ENCODE measurements around the gene ARRB1. TPM values are rescaled to one million over a fixed set of nuclear protein-coding genes. Genes with fewer than 3 reads are reported as not detected.

Gene ARRB1
- total and polyA plus RNA-seq, 4 donors, result 3.3 to 21.2 (median 12.5) TPM

DNA sequence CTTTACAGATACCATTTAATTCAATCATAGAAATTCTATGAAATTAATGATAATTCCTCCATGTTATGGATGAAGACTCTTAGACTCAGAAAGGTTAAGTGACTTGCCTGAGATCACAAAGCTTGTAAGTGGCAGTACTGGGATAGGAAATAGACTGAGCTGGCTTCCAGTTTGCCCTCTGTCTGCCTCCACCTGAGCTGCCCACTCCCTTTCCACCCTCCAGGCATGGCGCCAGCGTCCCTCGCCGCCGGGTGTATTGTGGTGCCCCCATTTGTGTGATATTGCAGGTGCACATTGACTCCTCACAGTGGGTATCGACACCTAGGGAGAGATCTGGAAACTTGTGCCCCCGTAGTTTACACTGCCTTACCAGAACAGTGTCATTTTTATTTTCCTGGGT, 38.5 kb upstream of the ARRB1 start:
- DNase-seq (ENCODE audit: low spot score), result no peak
- Histone ChIP-seq H3K9ac (ENCODE audit: low read depth in 1 of 2, low read length in 2 of 2) (no peak overlapping the region), H3K4me3 (ENCODE audit: low read depth in 1 of 3, low read length in 3 of 3) (no peak overlapping the region), H3K27me3 (ENCODE audit: control insufficient read depth in 4 of 4, insufficient read depth in 4 of 4, low read length in 3 of 4) (no peaks in the 10 kb centered on the region), H3K27ac (ENCODE audit: low read depth in 1 of 2, low read length in 2 of 2) (no peak overlapping the region), H3K36me3 (ENCODE audit: control insufficient read depth in 4 of 4, insufficient read depth in 3 of 4, low read depth in 1 of 4, low read length in 3 of 4) (no peaks in the 10 kb centered on the region), H3K9me3 (ENCODE audit: control insufficient read depth in 4 of 4, low read length in 3 of 4) (no peaks in the 10 kb centered on the region), H3K4me1 (ENCODE audit: control insufficient read depth in 4 of 4, insufficient read depth in 4 of 4, low read length in 3 of 4) (peaks cover 0 to 5% (median 1%) of the 10 kb centered on the region in 4 donors)
- WGBS, result 84% methylated on average over 7 of the region's 7 CpGs
- TF ChIP-seq RAD21 (IDR thresholded peaks at IDR 0.05), result no peak
- no peak for TF ChIP-seq MAX (IDR thresholded peaks at IDR 0.05)
- TF ChIP-seq HNF4G (IDR thresholded peaks at IDR 0.05), result no peak
- TF ChIP-seq REST (IDR thresholded peaks at IDR 0.05), result no peak
- no peak for TF ChIP-seq NR2F2 (IDR thresholded peaks at IDR 0.05)
- TF ChIP-seq, protein P1, sequence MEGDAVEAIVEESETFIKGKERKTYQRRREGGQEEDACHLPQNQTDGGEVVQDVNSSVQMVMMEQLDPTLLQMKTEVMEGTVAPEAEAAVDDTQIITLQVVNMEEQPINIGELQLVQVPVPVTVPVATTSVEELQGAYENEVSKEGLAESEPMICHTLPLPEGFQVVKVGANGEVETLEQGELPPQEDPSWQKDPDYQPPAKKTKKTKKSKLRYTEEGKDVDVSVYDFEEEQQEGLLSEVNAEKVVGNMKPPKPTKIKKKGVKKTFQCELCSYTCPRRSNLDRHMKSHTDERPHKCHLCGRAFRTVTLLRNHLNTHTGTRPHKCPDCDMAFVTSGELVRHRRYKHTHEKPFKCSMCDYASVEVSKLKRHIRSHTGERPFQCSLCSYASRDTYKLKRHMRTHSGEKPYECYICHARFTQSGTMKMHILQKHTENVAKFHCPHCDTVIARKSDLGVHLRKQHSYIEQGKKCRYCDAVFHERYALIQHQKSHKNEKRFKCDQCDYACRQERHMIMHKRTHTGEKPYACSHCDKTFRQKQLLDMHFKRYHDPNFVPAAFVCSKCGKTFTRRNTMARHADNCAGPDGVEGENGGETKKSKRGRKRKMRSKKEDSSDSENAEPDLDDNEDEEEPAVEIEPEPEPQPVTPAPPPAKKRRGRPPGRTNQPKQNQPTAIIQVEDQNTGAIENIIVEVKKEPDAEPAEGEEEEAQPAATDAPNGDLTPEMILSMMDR (IDR thresholded peaks at IDR 0.05; ENCODE audit: low read depth, low read length, missing input control), result no peak

DNA sequence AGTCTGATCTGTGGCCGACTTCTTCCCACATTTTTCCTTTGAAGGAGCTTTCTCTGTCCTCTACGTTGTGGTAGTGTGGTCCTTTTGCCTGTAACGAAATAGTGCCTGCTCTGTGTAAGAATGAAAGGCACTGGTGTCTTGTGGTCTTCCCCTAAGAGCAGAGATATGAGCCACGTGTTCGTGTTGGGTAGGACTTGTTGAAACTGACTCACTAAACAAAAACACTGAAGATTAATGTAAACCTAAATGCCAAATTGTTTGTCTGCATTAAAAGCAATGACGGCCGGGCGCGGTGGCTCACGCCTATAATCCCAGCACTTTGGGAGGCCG, 37.8 kb upstream of the ARRB1 start:
- no peak overlapping the region for H3K4me3 ChIP-seq (ENCODE audit: low read depth in 1 of 3, low read length in 3 of 3)
- H3K4me1 ChIP-seq (ENCODE audit: control insufficient read depth in 4 of 4, insufficient read depth in 4 of 4, low read length in 3 of 4), result peaks cover 0 to 8% (median 2%) of the 10 kb centered on the region in 4 donors
- TF ChIP-seq REST (IDR thresholded peaks at IDR 0.05) (no peak), FOXA2 (IDR thresholded peaks at IDR 0.05) (no peak), HNF4A (conservative IDR thresholded peaks at IDR 0.05) (no peak), JUND (IDR thresholded peaks at IDR 0.05) (no peak), GABPA (IDR thresholded peaks at IDR 0.05 in 1 of 2, conservative IDR thresholded peaks at IDR 0.05 in 1 of 2) (no peak), TAF1 (conservative IDR thresholded peaks at IDR 0.05) (no peak), NR2F2 (IDR thresholded peaks at IDR 0.05) (no peak), HNF4G (IDR thresholded peaks at IDR 0.05) (no peak), FOXA1 (IDR thresholded peaks at IDR 0.05) (no peak)
- TF ChIP-seq, protein P1 (IDR thresholded peaks at IDR 0.05; ENCODE audit: low read depth, low read length, missing input control), result no peak
- no peaks in the 10 kb centered on the region for H3K36me3 ChIP-seq (ENCODE audit: control insufficient read depth in 4 of 4, insufficient read depth in 3 of 4, low read depth in 1 of 4, low read length in 3 of 4)
- no peak overlapping the region for H3K27ac ChIP-seq (ENCODE audit: low read depth in 1 of 2, low read length in 2 of 2)
- no peaks in the 10 kb centered on the region for H3K9me3 ChIP-seq (ENCODE audit: control insufficient read depth in 4 of 4, low read length in 3 of 4)
- H3K9ac ChIP-seq (ENCODE audit: low read depth in 1 of 2, low read length in 2 of 2), result no peak overlapping the region
- 73% methylated on average over 11 of the region's 11 CpGs for WGBS
- DNase-seq (ENCODE audit: low spot score), result no peak
- H3K27me3 ChIP-seq (ENCODE audit: control insufficient read depth in 4 of 4, insufficient read depth in 4 of 4, low read length in 3 of 4), result no peaks in the 10 kb centered on the region
